ENCODE data around the gene SLC6A17. TPM values are rescaled to one million over a fixed set of nuclear protein-coding genes. Genes with fewer than 3 reads are reported as not detected.

Gene SLC6A17
- total RNA-seq, 2 donors from 2014 or later, result 0.14 TPM

GRCh38 chr1:110118636-110119396 lies 31.5 kb upstream of the SLC6A17 start:
- Histone ChIP-seq H3K27me3 (replicated peaks; ENCODE audit: insufficient read depth) (no peaks in the 10 kb centered on the region), H3K9me3 (no peaks in the 10 kb centered on the region), H3K4me1 (ENCODE audit: control insufficient read depth in 1 of 2, low read depth in 2 of 2) (no peaks in the 10 kb centered on the region), H3K4me3 (no peak overlapping the region), H3K36me3 (no peaks in the 10 kb centered on the region), H3K27ac (no peak overlapping the region)
- DNase-seq (ENCODE audit: low spot score) (no peak), ATAC-seq (ENCODE audit: insufficient number of reproducible peaks, low FRiP score, low read depth) (no peak)
- TF ChIP-seq CTCF (IDR thresholded peaks at IDR 0.05), result no peak

- H3K27ac ChIP-seq, result no peak overlapping the region
- no peak for ATAC-seq (ENCODE audit: insufficient number of reproducible peaks, low FRiP score, low read depth)
- H3K36me3 ChIP-seq, result no peaks in the 10 kb centered on the region
- no peak overlapping the region for H3K4me3 ChIP-seq
- H3K9me3 ChIP-seq, result no peaks in the 10 kb centered on the region
- no peaks in the 10 kb centered on the region for H3K4me1 ChIP-seq (ENCODE audit: control insufficient read depth in 1 of 2, low read depth in 2 of 2)
- H3K27me3 ChIP-seq (replicated peaks; ENCODE audit: insufficient read depth), result no peaks in the 10 kb centered on the region
- no peak for DNase-seq (ENCODE audit: low spot score)
- no peak for TF ChIP-seq CTCF (IDR thresholded peaks at IDR 0.05)
Measured at GRCh38 chr1:110119843-110120242, 30.5 kb upstream of the SLC6A17 start.

GRCh38 chr1:110120960-110121561 lies 29.2 kb upstream of the SLC6A17 start:
- H3K4me3 ChIP-seq, result no peak overlapping the region
- no peaks in the 10 kb centered on the region for H3K9me3 ChIP-seq
- H3K36me3 ChIP-seq, result no peaks in the 10 kb centered on the region
- TF ChIP-seq CTCF (IDR thresholded peaks at IDR 0.05), result no peak
- H3K27me3 ChIP-seq (replicated peaks; ENCODE audit: insufficient read depth), result no peaks in the 10 kb centered on the region
- no peak for DNase-seq (ENCODE audit: low spot score)
- no peak overlapping the region for H3K27ac ChIP-seq
- ATAC-seq (ENCODE audit: insufficient number of reproducible peaks, low FRiP score, low read depth), result no peak
- H3K4me1 ChIP-seq (ENCODE audit: control insufficient read depth in 1 of 2, low read depth in 2 of 2), result no peaks in the 10 kb centered on the region

- Histone ChIP-seq H3K27me3 (replicated peaks; ENCODE audit: insufficient read depth) (no peaks in the 10 kb centered on the region), H3K36me3 (no peaks in the 10 kb centered on the region), H3K27ac (no peak overlapping the region), H3K9me3 (no peaks in the 10 kb centered on the region), H3K4me1 (ENCODE audit: control insufficient read depth in 1 of 2, low read depth in 2 of 2) (no peaks in the 10 kb centered on the region), H3K4me3 (no peak overlapping the region)
- DNase-seq (ENCODE audit: low spot score) (no peak), ATAC-seq (ENCODE audit: insufficient number of reproducible peaks, low FRiP score, low read depth) (no peak)
- TF ChIP-seq CTCF (IDR thresholded peaks at IDR 0.05), result no peak
Measured at GRCh38 chr1:110123224-110123623, 27.1 kb upstream of the SLC6A17 start.

- DNase-seq (ENCODE audit: low spot score) (no peak), ATAC-seq (ENCODE audit: insufficient number of reproducible peaks, low FRiP score, low read depth) (no peak)
- no peaks in the 10 kb centered on the region for H3K9me3 ChIP-seq
- no peaks in the 10 kb centered on the region for H3K36me3 ChIP-seq
- no peak for TF ChIP-seq CTCF (IDR thresholded peaks at IDR 0.05)
- H3K27me3 ChIP-seq (replicated peaks; ENCODE audit: insufficient read depth), result no peaks in the 10 kb centered on the region
- peaks cover 3 to 7% of the 10 kb centered on the region in 2 donors for H3K4me1 ChIP-seq (ENCODE audit: control insufficient read depth in 1 of 2, low read depth in 2 of 2)
- H3K27ac ChIP-seq, result no peak overlapping the region
- H3K4me3 ChIP-seq, result no peak overlapping the region
Measured at GRCh38 chr1:110125810-110126209, 24.5 kb upstream of the SLC6A17 start.

Measured in thoracic aorta (tissue), 2 donors.